GM12801 (cell line): ENCODE measurements around the gene SGMS1.

Experiments used
- CTCF ChIP-seq: IDR thresholded peaks from one replicate; pipeline ENCODE4 v1.5.1; 2011; ENCODE audit warnings: control low read depth; ENCODE audit not compliant: insufficient read length; ENCODE audit errors: extremely low read depth

Gene SGMS1

GRCh38 chr10:50415292-50415691 lies 208.5 kb downstream of the SGMS1 start:
- TF ChIP-seq CTCF = no peak

- TF ChIP-seq CTCF = no peak
These were observed 213.5 kb downstream of the SGMS1 start for GRCh38 chr10:50410066-50410811.

GRCh38 chr10:50407076-50407801 lies 216.5 kb downstream of the SGMS1 start:
- TF ChIP-seq CTCF = no peak

- TF ChIP-seq CTCF = no peak
These were observed 217.2 kb downstream of the SGMS1 start for GRCh38 chr10:50406457-50407070.

GRCh38 chr10:50405723-50406122 lies 218.0 kb downstream of the SGMS1 start:
- TF ChIP-seq CTCF = no peak

GRCh38 chr10:50404021-50404773 lies 219.6 kb downstream of the SGMS1 start:
- TF ChIP-seq CTCF = no peak

- no peak for TF ChIP-seq CTCF
These were observed 220.7 kb downstream of the SGMS1 start for GRCh38 chr10:50403074-50403473.
